Esophagus mucosa (tissue), 1 donor: Measurements from ENCODE around the gene ZBED6. TPM values are rescaled to one million over a fixed set of nuclear protein-coding genes. Genes with fewer than 3 reads are reported as not detected.
"Not testable (repeated sequence)": the region's sequence is repeated elsewhere in the genome, so short reads cannot be mapped to it uniquely, and the experiment has no call there.

ENCODE experiments used
- ATAC-seq: fragments of 200-7000 bp; cut with Tn5 transposase; one replicate; pipeline ENCODE4 v1.9.1; 2020
- total RNA-seq: library from RNA; stranded (reverse); gene quantifications from one replicate; pipeline ENCODE4 v1.2.4, GENCODE V29; 2023
- donor health status: DM: yes; HTN: yes; CAD: no.

Gene ZBED6, protein sequence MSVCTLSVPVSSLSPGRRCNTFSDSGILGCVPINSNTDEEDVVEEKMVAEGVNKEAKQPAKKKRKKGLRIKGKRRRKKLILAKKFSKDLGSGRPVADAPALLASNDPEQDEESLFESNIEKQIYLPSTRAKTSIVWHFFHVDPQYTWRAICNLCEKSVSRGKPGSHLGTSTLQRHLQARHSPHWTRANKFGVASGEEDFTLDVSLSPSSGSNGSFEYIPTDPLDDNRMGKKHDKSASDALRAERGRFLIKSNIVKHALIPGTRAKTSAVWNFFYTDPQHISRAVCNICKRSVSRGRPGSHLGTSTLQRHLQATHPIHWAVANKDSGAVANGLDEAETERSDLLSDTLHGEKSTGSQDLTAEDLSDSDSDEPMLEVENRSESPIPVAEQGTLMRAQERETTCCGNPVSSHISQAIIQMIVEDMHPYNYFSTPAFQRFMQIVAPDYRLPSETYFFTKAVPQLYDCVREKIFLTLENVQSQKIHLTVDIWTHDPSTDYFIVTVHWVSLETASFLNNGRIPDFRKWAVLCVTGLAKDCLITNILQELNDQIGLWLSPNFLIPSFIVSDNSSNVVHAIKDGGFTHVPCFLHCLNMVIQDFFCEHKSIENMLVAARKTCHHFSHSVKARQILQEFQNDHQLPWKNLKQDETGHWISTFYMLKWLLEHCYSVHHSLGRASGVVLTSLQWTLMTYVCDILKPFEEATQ (N-terminal part only)
- total RNA-seq, result 18.5 TPM

DNA sequence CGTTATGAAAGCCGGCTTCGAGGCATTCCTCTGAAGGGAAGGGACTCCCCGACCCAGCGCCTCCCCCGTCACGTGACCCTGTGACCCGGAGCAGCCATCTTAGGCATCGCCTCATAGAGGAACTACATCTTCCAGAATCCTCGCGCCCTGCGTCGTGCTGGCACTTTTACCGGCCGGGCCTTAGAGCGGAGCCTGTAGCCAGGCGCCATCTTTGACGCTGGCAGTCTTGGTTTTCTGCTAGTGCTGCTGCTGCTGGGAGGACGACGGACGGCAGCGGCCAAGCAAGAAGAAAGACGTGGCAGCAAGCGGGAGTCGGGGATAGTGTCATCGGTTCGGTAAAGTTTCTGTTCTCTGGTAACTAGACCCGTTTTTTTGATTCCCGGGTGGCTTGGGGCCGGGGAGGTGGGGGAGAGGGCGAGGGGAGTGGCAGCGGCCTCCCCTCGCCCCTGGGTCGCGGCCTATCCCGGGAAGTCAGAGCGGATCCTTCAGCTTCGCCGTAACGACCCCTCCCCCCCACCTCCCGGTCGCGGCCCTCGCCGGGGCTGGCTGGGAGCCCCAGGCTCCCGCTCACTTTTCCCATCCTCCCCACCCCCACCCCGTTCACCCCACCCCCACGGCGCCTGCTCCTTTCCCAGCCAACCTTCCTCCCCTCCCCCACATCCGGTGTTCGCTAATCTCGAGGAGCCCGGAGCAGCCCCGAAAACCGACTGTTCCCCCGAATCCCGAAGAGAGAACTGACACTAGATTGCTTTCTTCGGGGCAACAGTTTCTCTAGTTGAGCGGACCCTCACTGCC, at the start of gene ZBED6, which contains the start of gene ZC3H11A:
TSS of gene ZBED6 (plus strand) at position 183 of the 795 bp plus-strand sequence. CDS start 1,900 bp downstream, outside the sequence.
TSS of gene ZC3H11A (plus strand) at position 183 of the 795 bp plus-strand sequence. CDS start 21,448 bp downstream, outside the sequence.
- ATAC-seq, result peak; percentile 99

DNA sequence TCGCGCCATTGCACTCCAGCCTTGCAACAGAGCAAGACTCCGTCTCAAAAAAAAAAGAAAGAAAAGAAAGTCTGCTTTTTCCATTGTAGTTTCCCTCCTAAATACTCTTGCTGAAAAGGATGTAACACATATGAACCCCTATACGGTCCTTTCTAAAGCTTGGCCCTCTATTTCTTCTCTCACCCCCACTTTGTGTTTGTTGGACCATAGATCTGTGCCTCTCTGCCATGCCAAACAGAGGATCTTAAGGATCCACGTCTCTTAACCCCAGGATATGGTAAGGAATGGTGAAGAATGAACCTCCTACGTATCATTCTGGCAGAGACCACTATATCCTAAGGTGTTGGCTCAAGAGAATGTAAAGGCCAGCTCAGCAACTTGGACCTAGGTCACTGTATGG, 49.1 kb upstream of the ZBED6 start:
- no peak for ATAC-seq

DNA sequence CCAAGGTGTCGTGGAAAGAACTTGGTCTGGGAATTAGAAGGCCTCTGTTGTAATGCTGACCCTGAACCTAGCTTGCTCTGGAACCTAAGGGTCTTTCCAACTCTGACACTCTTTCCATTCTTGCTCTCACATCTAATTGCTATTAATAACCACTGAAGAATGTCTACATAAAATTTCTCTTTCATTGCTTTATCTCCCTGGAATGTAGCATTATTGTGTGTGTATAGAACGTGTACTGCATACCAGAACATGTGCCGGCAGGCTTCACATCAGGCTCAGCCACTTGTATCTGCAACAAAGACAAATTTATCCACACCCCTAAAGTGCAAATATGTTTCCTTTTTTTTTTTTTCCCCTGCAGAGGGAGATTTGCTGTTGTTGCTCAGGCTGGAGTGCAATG, 44.4 kb upstream of the ZBED6 start:
- peak; percentile 93 for ATAC-seq

DNA sequence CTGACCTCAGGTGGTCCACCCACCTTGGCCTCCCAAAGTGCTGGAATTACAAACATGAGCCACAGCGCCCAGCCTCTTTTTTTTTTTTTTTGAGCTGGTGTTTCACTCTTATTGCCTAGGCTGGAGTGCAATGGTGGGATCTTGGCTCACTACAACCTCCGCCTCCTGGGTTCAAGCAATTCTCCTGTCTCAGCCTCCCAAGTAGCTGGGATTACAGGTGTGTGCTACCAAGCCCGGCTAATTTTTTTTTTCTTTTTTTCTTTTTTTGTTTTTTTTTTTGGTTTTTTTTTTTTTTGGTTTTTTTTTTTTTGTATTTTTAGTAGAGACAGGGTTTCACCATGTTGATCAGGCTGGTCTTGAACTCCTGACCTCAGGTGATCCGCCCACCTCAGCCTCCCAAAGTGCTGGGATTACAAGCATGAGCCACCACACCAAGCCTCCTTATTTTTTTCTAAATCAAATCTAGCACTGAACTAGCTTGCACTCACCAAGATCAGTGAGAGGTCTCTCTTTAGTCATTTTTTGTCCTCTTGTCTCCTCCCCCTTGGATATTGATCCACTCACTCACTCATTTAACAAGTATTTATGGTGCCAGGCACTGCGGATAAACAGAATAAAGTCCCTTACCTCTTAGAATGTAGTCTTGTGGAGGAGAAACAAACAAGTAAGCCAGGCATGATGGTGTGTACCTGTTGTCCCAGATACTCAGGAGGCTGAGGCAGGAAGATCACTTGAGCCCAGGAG, 43.6 kb upstream of the ZBED6 start:
- ATAC-seq, result peak; percentile 2

DNA sequence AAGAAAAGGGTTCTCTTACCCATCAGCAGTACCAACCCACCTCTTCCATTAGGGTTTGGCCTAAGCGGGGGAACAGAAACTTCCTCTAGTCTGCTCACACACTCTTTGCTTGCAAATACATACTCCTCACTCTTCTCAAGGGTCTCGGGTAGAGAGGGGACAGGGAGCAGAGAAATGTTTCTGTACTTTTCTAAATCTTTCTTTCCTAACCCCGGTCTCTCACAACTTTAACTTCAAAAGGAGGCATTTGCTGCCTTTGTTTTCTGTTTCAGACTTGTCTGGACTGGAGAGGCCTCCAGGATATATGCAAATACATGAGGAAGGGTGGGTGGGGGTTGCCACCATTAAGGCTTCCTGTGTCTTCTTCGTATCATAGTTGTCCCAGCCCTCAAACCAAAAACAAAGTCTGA, 41.0 kb upstream of the ZBED6 start:
- peak; percentile 55 for ATAC-seq

DNA sequence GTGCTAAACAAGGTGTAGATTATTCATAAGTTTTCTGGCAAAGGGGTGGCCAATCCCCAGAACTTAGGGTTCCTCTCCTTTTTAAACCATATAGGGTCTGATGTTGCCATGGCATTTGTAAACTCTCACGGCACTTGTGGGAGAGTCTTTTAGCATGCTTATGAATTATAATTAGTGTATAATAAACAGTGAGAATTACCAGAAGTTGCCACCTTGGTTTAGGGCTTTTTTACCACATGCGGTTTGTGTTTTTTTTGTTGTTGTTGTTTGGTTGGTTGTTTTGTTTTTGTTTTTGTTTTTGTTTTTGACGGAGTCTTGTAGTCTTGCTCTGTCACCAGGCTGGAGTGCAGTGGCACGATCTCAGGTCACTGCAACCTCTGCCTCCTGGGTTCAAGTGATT, 39.4 kb upstream of the ZBED6 start:
- ATAC-seq, result no peak

DNA sequence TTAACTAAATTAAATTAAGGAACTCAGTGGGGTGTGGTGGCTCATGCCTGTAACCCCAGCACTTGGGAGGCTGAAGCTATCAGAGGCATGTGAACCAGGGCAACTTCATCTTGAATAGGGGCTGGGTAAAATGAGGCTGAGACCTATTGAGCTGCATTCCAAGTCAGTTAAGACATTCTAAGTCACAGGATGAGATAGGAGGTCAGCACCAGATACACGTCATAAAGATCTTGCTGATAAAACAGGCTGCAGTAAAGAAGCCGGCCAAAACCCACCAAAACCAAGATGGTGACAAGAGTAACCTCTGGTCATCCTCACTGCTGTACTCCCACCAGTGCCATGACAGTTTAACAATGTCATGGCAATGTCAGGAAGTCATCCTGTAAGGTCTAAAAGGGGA, 36.7 kb upstream of the ZBED6 start:
- ATAC-seq, result not testable (repeated sequence)

DNA sequence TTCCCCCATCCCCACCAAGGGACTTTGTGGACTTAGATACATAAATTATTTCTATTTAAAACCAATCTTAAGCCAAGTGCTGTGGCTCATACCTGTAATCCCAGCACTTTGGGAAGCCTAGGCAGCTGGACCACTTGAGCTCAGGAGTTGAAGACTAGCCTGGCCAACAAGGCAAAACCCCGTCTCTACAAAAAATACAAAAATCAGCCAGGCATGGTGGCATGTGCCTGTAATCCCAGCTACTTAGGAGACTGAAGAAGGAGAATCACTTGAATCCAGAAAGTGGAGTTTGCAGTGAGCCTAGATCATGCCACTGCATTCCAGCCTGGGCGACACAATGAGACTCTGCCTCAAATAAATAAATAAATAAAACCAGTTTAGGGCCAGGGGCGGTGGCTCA, 34.9 kb upstream of the ZBED6 start:
- ATAC-seq, result no peak

DNA sequence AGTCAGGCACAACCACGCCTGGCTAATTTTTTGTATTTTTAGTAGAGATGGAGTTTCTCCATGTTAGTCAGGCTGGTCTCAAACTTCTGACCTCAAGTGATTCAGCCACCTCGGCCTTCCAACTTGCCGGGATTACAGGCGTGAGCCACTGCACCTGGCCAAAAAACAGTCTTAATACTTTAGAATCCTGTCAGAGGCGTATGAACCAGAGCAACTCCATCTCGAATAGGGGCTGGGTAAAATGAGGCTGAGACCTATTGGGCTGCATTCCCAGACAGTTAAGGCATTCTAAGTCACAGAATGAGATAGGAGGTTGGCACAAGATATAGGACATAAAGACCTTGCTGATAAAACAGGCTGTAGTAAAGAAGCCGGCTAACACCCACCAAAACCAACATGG, 33.5 kb upstream of the ZBED6 start:
- not testable (repeated sequence) for ATAC-seq

DNA sequence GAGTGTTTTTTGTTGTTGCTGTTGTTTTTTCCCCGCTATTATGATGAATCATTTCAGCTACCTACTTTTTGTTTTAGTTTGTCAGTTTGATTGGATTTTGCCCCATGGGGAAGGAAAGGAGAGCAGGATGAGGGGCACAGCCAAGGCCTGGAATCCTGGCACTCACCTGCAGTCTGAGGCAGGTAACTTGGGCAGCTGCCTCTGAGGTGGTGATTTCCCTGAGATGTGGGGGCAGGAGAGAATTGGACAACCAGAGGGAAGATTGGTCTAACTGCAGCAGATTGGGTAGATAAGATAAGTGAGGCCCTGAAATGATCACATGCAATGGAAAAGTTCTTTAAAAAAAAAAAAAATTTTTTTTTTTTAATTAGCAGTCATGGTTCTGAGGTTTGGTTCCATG, 31.9 kb upstream of the ZBED6 start:
- ATAC-seq, result no peak

DNA sequence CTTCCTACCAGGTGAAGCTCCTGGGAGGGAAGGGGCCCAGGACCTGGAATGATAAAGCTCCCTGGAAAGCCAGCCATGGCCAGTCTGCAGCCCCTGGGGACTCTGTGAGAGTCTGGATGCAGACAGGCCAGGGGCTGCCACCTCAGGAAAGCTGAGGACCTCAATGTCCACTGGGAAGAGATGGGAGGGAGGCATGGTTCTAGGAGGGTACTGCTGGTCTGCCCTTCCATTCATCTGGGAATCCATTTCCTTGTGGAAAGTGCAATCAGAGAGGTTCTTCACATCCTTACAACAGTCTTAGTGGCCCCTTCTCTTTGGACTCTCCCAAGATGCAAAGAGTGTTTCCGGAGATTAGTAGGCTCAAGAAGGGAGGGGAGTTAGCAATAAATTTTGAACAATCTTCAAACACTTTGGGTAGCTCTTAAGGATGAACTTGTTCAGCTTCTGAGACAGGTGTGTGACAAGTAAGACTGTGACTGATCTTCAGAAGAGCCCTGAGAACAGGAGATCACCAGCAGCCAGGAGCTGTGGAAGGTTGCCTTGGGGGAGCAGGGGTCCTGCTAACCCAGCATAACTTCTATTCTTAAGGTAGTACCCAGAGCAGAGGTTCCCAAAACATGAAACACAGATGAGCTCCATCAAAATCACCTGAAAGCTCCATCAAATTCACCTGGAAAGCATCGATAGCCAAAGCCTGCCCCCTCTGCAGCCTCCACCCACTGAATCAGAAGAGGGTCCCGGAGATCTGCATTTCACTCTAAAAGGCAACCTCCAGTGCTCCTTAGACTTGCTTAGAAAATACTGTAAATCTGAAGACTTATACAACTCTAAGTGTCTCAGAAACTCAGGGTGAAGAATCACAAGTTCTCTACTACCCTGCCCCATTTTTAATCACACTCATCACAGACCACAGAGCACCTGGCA, 31.1 kb upstream of the ZBED6 start:
- ATAC-seq, result no peak

DNA sequence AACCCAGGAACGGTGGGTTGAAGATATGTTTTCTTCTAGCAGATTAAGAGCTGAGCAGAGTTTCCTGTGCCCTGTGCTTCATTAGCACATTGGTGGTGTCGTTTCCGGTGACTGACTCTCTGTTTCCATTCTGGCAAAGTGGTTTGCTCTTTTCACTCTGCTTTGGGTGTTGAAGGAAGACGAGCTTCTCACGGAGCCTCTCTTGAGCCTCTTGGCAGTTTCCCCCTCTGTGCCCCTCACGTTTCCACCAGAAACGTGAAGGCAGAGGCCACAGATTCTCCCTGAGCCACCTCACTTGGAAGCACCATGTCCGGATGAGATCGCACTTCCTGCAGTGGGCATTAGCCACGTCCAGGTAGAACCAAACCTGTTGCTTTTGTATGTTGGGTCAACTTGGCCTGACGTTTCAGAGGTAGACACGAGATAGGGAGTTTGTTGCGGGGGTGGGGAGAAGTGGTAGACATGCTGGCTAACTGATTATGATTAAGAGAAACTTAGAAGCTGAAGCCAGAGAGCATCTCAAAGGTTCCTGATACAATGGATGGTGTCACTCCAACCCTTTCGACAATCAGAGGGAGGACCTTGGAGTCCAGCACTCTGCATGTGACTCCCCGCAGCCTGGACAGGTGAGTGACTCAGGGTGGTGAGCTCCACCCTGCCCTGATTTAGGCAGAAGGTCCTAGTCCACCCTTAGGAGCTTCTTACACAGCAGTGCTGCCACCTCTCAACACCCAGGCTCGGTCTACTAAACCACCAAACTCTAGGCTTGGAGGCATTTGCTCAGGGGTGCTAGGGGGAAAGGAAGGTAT, 30.2 kb upstream of the ZBED6 start, which contains the start of gene LAX1:
TSS of gene LAX1 (plus strand) at position 155 of the 809 bp plus-strand sequence. CDS start at position 538, 383 bp downstream.
- ATAC-seq, result peak; percentile 52

DNA sequence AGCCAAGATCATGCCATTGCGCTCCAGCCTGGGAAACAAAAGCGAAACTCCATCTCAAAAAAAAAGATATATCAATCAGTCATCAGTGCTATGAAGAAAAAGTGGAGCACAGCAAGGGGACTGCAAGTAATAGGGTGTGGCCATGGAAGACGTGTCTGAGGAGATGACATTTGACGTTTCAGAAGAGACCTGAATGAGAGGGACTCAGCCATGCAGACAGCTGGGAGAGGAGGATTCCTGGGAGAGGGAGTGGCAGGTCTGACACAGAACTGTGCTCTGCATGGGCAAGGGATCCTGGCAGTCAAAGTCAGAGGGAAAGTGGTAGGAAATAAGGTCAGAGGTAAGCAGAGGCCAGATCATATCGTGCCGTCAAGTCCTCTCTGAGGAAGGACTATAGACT, 27.2 kb upstream of the ZBED6 start:
- peak; percentile 44 for ATAC-seq

DNA sequence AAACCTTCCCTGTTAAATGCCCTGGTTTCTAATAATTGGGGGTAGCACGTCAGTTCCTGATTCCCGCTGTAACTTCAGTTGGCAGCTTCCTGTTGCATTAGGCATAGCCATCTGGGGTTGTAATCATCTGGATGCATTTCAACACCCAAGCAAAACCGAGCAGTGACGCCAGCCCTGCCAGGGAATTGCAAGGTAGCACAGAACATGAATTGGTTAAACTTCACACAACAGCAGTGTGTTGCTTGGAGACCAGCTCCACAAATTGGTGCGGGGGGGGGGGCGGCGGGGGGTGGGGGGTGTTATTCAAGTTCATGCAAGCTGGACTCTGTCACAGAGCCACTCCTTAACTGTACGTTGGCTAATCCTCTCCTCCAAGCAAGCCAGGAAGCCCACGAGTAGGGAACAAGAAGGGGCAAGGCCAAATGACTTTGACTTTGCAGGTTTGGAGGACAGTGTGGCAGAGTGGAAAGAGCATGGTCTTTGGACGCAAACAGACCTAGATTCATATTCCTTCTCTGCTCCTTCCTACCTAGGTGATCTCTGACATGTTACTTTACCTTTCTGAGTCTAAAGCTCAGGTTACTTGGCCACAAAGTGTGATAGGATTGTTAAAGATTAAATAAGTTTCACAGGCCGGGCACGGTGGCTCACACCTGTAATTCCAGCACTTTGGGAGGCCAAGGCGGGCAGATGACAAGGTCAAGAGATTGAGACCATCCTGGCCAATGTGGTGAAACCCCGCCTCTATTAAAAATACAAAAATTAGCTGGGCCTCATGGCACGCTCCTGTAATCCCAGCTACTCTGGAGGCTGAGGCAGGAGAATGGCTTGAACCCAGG, 25.7 kb upstream of the ZBED6 start:
- peak; percentile 85 for ATAC-seq

DNA sequence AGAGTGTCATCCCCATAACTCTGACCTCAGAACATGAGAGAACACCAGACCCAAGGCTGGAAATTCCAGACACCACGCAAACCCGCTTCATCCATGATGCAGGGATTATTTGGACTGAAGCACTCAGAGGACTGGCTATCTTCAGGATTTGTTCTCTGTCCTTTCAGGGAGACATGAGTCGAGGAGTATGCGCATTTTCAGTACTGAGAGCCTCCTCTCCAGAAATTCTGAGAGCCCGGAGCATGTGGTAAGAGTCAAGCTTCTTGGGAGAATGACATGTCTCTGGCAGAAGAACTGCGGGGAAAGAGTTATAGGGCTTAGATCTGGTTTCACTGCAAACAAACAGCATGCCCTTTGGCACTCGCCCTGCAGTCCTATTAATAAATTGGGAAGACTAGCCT, 23.5 kb upstream of the ZBED6 start:
- ATAC-seq, result no peak

DNA sequence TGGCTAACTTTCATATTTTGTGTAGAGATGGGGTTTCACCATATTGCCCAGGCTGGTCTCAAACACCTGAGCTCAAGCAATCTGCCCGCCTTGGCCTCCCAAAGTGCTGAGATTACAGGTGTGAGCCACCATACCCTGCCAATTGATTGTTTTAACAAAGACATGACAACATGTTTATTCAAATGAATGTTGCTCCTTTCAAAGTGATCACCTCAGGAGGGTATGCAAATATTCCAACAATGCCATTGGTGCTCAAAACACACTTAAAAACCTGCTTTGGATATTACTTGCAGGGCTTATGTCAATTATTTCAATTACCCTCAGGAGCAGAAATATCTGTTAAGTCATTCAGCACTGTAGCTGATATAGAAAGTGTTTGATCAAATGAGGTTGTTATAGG, 22.6 kb upstream of the ZBED6 start:
- no peak for ATAC-seq

DNA sequence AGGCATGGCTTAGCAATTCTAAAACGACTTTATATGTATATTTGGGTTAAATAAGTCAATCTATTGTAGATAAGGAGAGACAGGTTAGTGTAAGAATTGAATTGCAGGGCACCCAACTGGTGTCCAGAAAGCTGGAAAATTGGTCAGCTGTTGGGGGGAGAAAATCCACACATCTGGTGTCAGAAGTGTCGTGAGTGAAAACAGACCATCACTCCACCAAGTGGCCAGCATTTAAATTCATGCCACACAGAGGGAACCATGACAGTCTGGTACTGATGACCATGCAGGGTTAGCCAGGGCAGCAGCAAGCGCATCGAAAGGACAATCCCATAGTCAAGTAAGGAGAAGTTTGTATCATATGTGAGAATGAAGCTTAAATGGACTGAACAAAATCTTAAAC, 18.8 kb upstream of the ZBED6 start:
- ATAC-seq, result peak; percentile 25

DNA sequence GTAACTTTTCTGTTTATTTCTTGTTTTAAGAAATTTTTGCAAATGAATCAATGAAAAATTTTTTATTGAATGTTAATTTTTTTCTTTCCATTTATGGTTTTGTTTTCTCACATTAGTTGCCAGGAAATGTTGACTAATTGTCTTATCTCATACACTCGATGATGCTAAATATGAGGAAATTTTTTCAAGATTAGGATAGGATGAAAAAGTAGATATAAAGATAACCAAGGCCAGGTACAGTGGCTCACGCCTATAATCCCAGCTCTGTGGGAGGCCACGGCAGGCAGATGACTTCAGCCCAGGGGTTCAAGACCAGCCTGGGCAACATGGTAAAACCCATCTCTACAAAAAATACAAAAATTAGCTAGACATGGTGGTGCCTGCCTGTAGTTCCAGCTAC, 17.8 kb upstream of the ZBED6 start:
- no peak for ATAC-seq

DNA sequence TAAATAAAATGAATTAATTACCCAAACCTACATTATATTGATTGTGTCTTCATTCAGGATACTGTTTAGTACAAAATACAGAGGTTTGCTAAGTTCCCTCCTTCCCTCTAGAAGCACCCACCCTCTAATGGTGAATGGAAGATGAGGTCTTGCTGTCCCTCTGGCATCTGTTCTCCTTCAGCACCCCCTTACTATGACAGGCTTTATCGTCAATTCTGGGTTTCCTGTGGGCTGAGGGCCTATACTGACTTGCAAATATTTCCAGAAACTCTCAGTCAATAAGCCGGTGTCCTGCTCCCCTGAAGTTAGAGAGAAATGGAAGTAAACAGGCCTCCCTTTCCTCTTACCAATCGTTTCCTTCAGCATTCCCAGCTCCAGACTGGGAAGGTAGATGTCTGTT, 17.3 kb upstream of the ZBED6 start:
- no peak for ATAC-seq
